ENCODE measurements around the gene CEP63. TPM values are rescaled to one million over a fixed set of nuclear protein-coding genes. Genes with fewer than 3 reads are reported as not detected.

CEP63 gene
- total and polyA plus RNA-seq, 9 of the 15 experiments (the other 6 are each of a cell fraction or from before 2014, with no cell fraction given), result 5.1 to 17.8 (median 10.6) TPM

GRCh38 chr3:134476306-134476705, 9.6 kb upstream of the CEP63 start (continued):
- TF ChIP-seq LCOR (CRISPR knock-in tag; IDR thresholded peaks at IDR 0.05) (no peak), ZBTB12 (CRISPR knock-in tag; IDR thresholded peaks at IDR 0.05) (no peak)

- no peak for FAIRE-seq
- in situ Hi-C loops (cut with MboI), result loop anchor here (10.0 to 25.0 kb wide), 2 partner anchors 272 to 665 kb away; partner anchors contain the start of gene SRPRB
Observed at GRCh38 chr3:134477002-134477401, 8.9 kb upstream of the CEP63 start.

More at GRCh38 chr3:134477002-134477401, 8.9 kb upstream of the CEP63 start:
- Histone ChIP-seq H3K79me2 (ENCODE audit: control insufficient read depth, insufficient read depth, low read length) (no peaks in the 10 kb centered on the region), H3K9me1 (ENCODE audit: control insufficient read depth, insufficient read depth, low read length) (no peaks in the 10 kb centered on the region), H3K27ac (ENCODE audit: extremely low read depth, low read depth, low read length) (no peak overlapping the region), H3K9ac (ENCODE audit: insufficient read depth in 1 of 2, low read depth in 2 of 2, low read length in 2 of 2) (no peak overlapping the region), H3K4me3 (no peak overlapping the region), H3K9me3 (replicated peaks; ENCODE audit: control insufficient read depth, insufficient read depth, low read depth, low read length) (no peaks in the 10 kb centered on the region), H3K27me3 (ENCODE audit: control insufficient read depth in 2 of 2, insufficient read depth in 2 of 2, low read length in 2 of 2) (no peaks in the 10 kb centered on the region), H3K4me1 (replicated peaks in 1 of 2; ENCODE audit: control insufficient read depth in 2 of 2, insufficient read depth in 2 of 2, low read length in 2 of 2) (no peaks in the 10 kb centered on the region), H4K20me1 (replicated peaks; ENCODE audit: control insufficient read depth, insufficient read depth, low read length) (no peaks in the 10 kb centered on the region), H3K36me3 (ENCODE audit: control insufficient read depth, insufficient read depth, low read length) (peaks cover 53% of the 10 kb centered on the region), H3K4me2 (ENCODE audit: insufficient read depth, low read length) (no peak overlapping the region), H2AFZ (ENCODE audit: low read depth, low read length) (no peak overlapping the region)
- intact Hi-C loops (cut with micrococcal nuclease), result loop anchor here (10.0 kb wide), 1 partner anchor 82 kb away; no protein-coding TSS in a partner anchor
- ChIA-PET POLR2A (interaction anchor here (0.8 kb wide), 1 partner anchor 10 kb away, joined by 3 read pairs; no protein-coding TSS in a partner anchor), CTCF (ENCODE audit: low intra/inter-chr PET ratio) (no interaction called here)
- DNase-seq (ENCODE audit: extremely low read depth in 1 of 4, low spot score in 3 of 4) (no peak), ATAC-seq (no peak)
- BruUV-seq (replicated peaks), result no TSS peak
- TF ChIP-seq HOMEZ (CRISPR knock-in tag; IDR thresholded peaks at IDR 0.05) (no peak), ZNF830 (CRISPR knock-in tag; IDR thresholded peaks at IDR 0.05) (no peak), FOXK2 (conservative IDR thresholded peaks at IDR 0.05 in 1 of 2, IDR thresholded peaks at IDR 0.05 in 1 of 2; ENCODE audit: low read depth in 2 of 2) (no peak), STAT5B (CRISPR knock-in tag; IDR thresholded peaks at IDR 0.05) (no peak), NR2C2 (CRISPR knock-in tag; IDR thresholded peaks at IDR 0.05) (no peak), NR2C2 (tag; IDR thresholded peaks at IDR 0.05) (no peak)
- WGBS (ENCODE audit: insufficient coverage, low coverage, missing lambda C conversion rate), result 96% methylated on average over 6 of the region's 6 CpGs
